HG03571 (cell line): ENCODE results near the gene RAB1B.
"Not testable (repeated sequence)": the region's sequence is repeated elsewhere in the genome, so short reads cannot be mapped to it uniquely, and the experiment has no call there.

Experiments used
- ATAC-seq: cut with Tn5 transposase; IDR thresholded peaks from one replicate; pipeline ENCODE4 v1.9.1; 2021; ENCODE audit not compliant: unreplicated experiment

Gene RAB1B

DNA sequence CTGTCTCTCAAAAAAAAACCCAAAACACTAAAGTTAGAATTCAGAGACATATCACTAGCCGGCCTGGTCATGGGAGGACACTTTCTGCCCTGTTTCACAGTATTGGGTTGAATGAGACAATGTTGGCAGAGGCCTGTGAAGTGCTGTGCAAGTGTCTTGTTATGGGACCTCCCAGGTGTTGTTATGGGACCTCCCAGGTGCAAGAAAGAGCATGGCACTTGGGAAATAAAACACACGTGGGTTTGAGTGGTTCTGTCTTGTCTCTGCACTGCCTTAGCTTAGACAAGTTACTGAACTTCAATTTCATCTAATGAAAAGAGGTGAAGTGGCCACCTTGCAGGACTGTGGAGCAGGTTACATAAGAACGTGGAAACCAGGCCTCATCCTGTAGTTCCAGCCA, 28.9 kb upstream of the RAB1B start:
- no peak for ATAC-seq

DNA sequence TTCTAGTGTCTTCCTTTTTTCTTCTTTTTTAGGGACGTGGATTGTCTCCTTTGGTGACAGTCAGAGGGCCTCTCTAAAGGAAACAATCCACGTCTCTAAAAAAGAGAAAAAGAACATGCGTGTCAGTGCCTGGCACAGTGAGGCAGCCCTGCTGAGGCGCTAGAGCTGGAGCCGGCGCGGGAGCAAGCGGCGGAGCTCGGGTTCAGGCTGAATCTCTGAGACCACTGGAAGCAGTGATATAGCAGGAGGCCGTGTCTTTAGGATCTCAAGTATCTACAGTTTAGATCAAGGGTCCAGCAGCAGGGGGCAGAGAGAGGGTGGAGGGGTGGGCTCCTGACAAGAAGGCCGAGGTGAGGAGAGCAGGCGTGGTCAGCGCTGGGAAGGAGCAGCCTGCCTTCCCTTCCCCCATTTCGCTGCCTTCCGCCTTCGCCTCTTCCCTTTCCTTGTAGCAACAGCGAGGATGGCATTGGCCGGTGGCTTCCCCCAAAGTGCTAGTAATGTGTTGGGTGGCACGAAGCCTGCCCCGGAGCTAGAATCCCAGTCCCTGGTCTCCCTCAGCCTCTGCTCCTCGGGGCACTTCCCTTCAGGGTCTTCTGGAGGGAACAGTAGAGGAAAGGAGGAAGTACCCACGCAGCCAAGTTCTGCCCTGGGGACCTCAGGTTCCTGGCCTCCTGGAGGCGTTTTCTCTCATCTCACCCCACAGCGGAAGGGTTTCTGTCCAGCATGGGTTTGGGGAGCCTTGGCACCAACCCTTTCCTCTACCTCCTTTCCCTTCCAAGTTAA, 28.2 kb upstream of the RAB1B start:
- no peak for ATAC-seq

DNA sequence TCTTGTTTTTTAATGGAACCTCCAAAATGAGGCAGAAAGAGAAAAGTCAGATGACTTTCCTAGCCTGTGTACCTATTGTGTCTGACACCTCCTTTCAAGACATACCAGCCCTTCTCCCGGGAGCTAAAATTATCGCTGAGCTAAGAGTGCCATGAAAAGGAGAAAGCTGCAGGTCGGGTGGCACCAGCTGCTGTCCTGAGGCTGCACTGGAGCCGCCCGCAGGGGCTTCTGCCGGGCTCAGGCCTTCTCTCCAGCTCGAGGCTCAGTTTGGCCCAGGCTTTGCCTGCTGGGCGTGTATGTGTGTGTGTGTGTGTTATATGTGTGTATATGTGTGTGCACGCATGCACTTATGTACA, 27.7 kb upstream of the RAB1B start:
- ATAC-seq, result no peak

DNA sequence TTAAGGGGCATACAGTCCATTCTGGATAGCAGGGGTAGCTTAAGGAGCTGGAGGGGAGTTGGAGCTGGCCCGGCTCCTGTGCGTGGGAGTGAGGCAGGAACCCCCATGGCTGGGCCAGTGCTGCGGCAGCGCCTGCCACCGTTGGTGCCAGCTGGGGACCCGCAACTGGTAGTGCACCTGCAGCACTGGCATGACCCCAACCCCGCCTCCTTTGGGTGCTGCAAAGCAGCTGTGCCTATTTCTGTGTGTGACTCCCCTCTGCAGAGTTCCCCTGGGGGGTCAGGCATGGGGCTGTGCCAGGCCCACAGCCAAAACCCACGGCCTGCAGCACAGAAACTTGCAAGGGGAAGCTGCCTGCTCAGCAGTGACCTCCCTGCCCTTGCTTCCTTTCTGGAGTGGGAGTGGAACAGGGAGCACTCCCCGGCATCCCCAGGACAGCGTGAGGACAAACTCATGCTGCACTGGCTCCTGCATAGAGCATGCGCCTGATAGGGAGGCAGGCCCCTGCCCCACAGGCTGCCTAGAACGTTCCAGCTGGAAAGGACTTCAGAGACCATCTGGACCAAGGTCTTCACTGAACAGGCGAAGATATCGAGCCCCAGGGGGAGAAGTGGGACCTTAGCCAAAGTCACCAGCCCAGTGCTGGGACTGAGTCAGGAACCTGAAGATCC, 26.2 kb upstream of the RAB1B start:
- ATAC-seq, result no peak

DNA sequence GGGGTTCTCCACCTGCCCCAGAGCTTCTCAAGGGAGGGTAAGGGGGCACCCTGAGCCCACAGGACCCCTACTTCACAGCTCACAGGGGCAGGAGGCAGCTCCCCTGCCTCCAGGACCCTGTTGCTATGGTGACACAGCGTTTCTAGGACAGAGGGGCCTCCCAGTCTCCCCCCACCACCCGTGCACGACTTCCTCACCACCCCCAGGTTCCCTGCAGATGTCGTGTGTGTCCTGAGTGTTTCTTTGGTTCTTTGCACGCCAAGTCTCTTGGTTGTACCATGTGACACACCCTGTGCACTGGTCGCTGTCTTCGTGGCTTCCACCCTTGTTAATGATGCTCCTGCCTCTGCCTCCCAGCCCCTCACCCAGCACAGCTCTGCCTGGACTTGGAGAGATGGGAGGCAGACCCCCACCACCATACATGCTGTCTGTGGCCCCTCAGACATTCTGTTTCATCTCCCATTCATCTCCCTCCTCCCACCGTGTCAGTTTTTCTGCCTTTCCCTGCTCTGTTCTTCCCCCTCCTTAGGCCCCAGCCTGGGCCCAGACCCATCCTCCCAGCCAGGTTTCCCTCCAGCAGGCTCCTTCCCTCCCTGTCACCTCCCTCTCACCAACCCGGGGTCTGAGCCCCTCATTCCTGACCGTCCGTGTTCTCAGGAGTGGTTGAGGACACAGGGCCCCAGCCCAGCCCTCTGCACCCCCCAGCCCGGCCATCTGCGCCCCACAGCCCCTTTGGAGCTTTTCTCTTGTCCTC, 24.5 kb upstream of the RAB1B start:
- ATAC-seq, result no peak

DNA sequence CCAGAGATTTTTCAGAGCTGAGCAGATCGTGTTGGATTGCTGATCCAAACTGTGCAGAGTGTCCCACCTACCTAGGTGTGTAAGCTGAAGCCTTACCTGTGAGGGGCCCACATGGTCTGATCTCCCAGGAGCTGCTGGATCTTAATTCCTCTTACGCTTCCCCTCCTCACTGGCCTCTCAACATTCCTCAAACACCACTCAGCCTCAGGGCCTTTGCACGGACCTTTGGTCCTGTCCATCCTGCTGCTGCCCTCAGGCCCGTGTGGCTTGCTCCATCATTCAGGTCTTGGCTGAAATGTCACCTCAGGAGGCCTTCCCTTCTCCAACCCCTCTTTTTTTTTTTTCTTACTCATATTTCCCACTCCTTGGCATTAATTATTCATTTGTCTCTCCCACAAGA, 21.1 kb upstream of the RAB1B start:
- ATAC-seq, result no peak

DNA sequence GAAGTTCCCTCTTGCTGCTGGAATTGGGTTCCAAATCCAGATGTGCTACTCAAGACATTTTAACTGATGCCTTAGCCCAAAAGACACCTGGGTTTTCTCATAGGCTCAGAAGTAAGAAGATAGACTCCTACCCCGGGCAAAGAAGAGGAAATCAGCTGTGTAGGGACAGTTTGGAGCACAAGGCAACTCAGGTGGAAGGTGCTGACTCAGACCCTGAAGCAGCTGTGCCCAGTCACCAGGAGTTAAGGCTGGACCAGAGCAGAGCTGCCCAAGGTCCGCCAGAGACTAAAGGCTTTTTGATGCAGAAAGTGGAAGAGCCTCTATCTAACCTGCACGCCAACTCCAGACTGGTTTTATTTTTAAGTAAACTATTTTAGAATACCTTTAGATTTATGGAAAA, 20.6 kb upstream of the RAB1B start:
- ATAC-seq, result no peak

DNA sequence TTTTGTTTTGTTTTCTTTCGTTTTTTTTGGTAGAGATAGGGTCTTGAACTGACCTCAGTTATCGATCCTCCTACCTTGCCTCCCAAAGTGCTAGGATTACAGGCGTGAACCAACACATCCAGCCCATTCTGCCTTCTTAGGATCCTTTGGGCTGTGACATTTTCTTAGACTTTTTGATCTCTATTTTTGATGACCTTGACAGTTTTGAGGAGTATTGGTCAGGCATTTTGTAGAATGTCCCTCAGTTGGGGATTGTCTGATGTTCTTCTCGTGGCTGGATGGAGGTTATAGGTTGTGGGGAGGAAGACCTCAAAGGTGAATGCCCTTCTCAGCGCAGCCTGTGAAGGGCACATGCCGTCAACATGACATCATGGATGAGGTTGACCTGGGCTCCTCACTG, 19.5 kb upstream of the RAB1B start:
- no peak for ATAC-seq

DNA sequence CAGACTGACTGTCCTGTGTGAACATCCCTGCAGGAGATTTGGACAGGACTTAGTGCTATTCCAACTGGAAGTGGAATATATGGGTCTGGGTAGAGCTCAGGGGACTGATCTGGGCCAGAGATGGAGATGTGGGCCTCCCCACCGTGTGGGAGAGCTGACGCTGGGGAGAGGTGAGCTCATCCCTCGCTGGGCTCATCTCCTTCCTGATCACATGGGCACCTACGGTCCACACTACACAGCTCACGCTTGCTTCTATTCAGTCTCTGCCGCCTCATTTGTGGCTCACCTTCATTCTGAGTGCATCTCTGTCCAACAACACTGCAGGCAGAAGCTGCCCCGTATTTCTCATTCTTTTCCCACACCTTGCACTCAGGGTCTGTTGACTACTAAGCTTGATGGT, 16.6 kb upstream of the RAB1B start:
- no peak for ATAC-seq

DNA sequence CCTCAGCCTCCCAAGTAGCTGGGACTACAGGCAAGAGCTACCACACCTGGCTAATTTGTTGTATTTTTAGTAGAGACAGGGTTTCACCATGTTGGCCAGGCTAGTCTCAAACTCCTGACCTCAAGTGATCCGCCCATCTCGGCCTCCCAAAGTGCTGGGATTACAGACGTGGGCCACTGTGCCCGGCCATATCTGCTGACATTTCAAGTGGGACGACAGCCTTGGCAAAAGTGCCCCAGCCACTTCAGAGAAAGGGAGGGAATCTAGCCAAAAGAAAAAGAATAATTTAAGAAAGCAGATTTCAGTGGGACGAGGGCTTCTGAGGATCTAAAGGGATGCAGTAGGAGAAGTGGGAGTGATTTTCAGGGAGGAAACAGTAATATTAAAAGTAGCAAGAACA, 15.4 kb upstream of the RAB1B start:
- not testable (repeated sequence) for ATAC-seq

DNA sequence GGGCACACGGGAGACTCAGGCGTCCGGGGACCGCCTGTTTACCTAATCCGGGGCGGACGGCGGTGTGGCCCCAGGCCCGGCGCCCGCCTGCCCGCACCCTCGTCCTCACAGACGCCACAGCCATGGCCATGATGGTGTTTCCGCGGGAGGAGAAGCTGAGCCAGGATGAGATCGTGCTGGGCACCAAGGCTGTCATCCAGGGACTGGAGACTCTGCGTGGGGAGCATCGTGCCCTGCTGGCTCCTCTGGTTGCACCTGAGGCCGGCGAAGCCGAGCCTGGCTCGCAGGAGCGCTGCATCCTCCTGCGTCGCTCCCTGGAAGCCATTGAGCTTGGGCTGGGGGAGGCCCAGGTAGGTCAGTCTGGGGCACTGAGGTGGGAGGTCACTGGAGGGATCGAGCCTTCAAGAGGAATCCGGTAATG, 10.0 kb upstream of the RAB1B start:
- no peak for ATAC-seq

DNA sequence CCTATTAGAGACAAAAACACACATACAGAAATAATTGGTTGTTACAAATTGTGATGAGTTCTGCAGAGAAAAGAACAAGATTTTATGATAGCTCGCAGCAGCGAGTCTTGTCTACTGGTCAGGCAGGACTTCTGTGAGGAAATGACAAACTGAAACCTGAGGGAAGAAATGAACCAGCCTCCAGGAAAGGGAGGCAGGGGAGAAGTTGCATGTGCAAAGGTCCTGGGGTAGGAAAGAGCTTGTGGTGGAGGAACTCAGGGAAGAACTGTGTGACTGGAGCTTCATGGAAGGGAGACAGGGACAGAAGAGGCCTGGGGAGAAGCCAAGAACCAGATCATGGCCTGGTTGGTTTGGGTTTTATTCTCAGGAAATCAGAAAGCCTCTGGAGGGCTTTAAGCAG, 9.2 kb upstream of the RAB1B start:
- no peak for ATAC-seq

DNA sequence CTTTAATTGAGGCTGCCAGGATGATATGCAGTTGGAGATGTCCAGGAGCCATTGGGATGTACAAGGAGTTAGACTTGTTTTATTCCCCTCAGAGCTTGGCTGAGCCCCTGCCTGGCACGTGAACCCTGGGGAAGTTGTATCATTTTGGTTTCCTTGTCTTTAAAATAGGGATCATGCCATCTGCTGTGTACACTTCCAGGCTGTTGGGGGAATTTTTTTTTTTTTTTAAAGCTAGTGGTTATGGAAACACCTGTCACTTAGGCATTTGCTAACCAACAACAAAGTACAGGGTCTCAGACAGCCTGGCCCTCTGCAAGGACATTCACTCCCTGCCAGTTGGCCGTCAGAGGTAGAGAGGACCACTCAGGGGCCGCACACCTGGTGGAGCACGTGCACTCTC, 8.5 kb upstream of the RAB1B start:
- ATAC-seq, result no peak

DNA sequence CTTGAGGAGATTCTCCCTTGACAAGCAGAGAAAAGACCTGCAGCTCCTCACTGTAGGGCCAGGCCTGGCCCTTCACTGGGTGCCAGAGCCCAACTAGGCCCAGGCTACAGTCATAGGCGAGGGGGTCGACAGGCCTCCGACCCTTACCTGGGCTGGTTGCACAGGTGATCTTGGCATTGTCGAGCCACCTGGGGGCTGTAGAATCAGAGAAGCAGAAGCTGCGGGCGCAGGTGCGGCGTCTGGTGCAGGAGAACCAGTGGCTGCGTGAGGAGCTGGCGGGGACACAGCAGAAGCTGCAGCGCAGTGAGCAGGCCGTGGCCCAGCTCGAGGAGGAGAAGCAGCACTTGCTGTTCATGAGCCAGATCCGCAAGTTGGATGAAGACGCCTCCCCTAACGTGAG, 6.9 kb upstream of the RAB1B start:
- no peak for ATAC-seq

DNA sequence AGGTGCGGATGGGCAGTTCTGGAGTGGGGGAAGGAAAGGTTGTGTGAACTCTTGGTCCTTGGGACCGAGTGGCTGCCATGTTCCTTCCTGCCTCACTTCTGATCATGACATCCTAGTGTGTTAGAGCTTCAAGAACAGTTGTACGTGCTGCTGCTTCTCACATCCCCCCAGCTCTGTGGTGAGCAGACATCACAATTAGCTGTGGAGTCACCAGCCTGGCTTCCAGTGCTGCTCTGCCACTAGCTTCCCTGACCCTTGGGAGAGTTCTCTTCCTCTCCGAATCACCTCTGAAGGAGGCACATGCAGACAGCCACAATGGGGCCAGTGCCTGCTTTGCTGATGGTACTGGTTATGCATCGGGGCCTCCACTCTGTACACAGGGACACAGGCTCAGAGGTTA, 6.2 kb upstream of the RAB1B start:
- no peak for ATAC-seq

DNA sequence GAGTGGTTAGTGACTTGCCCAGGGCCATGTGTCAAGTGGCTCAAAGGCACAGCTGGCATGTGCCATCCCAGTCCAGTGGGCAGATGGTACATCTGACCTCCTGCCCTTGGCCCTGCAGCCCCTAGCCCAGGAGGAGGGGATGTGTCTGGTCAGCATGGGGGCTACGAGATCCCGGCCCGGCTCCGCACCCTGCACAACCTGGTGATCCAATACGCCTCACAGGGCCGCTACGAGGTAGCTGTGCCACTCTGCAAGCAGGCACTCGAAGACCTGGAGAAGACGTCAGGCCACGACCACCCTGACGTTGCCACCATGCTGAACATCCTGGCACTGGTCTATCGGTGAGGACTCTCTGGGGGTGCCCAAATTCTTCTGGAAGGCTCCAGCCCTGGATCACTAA, 5.7 kb upstream of the RAB1B start:
- ATAC-seq, result no peak

DNA sequence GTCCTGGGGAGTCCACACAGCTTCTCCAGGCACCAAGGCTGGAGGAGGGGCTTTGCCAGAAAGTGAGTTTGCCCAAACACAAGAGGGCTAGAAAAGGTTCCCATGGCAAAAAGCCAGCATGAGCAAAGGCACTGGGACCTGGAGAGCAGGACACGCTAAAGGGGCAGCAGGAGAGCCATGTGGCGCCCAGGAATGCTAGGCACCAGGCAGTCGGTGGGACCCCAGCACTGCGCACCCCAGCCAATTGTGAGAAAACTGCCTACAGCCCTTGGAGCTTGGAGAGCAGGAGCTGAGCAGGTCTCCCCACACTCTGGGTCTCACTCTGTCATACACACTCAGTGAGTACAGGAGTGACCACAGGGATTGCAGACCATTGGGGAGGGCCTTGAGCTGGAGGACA, 5.2 kb upstream of the RAB1B start:
- no peak for ATAC-seq

DNA sequence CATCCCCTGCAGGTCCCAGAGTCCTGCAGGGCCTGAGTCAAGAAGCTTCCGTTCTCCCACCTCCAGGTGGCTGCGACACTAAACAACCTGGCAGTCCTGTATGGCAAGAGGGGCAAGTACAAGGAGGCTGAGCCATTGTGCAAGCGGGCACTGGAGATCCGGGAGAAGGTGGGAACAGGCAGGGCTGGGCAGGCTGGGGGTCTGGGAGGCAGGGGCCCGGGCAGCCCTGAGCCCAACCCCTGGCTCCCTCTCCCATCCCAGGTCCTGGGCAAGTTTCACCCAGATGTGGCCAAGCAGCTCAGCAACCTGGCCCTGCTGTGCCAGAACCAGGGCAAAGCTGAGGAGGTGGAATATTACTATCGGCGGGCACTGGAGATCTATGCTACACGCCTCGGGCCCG, 4.7 kb upstream of the RAB1B start:
- no peak for ATAC-seq

DNA sequence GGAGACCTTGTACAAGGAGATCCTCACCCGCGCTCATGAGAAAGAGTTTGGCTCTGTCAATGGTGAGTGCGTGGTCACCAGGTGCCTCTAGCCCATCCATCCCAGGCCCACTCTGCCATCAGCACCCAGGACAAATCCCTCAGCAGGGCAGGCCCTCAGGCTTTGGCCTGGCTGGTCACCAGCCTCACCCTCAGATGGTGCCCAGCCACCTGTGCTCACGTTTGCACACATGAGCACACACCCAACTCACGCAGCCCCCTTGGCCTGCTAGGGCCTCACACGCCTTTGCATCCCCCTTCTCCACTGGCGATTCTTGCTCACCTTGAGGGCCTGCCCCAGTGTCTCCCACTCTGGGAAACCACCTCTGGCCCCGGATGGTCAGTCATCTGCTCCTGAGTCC, 4.1 kb upstream of the RAB1B start:
- ATAC-seq, result no peak

DNA sequence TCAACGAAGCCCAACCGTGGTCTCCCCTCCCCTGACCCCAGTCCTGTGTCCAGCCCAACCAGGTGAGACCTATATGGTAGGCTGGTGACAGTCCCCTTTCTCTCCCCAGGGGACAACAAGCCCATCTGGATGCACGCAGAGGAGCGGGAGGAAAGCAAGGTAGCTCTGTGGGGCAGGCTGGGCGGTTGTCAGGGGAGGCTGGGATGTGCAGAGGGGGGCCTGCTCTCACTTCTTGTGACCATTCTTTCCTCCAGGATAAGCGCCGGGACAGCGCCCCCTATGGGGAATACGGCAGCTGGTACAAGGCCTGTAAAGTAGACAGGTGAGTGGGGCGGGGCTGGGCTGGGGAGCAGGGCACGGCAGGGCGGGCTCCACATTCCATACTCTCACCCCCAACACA, 3.5 kb upstream of the RAB1B start:
- no peak for ATAC-seq

DNA sequence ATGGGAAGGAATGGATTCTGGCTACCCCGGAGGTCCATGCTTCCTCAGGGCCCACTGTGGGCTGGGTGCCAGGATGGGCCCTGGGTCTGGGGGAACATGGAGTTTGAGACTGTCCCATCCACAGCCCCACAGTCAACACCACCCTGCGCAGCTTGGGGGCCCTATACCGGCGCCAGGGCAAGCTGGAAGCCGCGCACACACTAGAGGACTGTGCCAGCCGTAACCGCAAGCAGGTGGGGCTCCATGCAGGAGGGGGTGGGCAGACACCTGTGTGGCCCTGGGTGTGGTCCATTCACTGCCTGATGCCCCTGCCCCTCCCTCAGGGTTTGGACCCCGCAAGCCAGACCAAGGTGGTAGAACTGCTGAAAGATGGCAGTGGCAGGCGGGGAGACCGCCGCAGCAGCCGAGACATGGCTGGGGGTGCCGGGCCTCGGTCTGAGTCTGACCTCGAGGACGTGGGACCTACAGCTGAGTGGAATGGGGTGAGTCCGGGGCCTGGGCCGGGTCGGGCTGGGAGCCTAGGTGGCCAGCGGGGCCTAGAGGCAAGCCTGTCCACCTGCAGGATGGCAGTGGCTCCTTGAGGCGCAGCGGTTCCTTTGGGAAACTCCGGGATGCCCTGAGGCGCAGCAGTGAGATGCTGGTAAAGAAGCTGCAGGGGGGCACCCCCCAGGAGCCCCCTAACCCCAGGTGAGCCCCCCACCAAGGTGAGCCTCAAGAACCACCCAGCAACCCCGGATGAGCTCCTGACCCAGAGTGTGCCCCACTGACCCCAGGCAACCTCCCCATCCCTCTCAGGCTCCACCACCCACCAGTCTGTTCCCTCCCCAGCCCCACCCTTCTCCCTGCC, 2.7 kb upstream of the RAB1B start:
- no peak for ATAC-seq
